GM18868 (cell line): Measurements from ENCODE around the gene CRYGS.
"Not testable (repeated sequence)": the region's sequence is repeated elsewhere in the genome, so short reads cannot be mapped to it uniquely, and the experiment has no call there.

Experiments
- ATAC-seq: cut with Tn5 transposase; IDR thresholded peaks from one replicate; pipeline ENCODE4 v1.9.1; 2021; ENCODE audit warnings: mild to moderate bottlenecking, moderate library complexity; ENCODE audit not compliant: unreplicated experiment

The CRYGS gene

DNA sequence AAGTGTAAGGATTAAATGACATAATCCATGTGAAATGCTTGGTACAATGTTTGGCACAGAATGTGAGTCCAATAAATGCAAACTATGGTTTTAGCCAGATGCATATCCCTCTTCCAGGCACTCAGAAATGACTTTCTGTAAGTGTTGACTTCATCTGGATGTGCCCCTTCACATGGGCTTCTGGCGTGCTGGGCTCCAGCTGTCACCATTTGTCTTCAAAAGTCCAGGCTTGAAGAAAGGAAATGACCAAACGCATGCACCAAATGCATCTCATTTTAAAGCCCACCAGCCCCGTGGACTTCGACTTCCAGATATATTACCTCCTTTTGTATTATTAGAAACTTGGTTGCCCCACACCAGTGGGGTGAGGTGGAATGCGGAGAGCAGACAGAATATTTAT is 23.7 kb downstream of the CRYGS start:
- no peak for ATAC-seq

- ATAC-seq = peak; percentile 44
These were observed 25.0 kb downstream of the CRYGS start for GRCh38 chr3:186519021-186519658.

DNA sequence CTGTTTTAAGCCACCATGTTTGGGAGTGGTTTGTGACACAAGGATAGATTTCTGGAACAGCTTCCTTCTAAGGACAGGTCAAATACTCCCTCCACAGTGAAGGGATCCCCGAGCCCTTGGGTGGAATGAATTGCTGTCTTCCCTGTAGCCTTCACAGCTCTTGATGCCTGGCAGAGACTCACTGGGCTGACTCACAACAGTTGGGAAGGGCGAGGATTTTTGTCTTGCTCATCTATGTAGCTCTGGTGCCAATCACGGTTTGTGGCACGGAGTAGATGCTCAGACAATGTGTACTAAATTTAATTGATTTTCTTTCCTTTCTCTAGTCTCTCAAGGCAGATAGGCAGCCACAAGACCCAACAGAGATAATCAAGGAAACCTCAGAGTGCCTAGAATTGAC is 27.0 kb downstream of the CRYGS start:
- ATAC-seq = no peak

- ATAC-seq = no peak
These were observed 27.5 kb downstream of the CRYGS start for GRCh38 chr3:186516646-186517045.

GRCh38 chr3:186515125-186515524 is 29.1 kb downstream of the CRYGS start:
- ATAC-seq = no peak

DNA sequence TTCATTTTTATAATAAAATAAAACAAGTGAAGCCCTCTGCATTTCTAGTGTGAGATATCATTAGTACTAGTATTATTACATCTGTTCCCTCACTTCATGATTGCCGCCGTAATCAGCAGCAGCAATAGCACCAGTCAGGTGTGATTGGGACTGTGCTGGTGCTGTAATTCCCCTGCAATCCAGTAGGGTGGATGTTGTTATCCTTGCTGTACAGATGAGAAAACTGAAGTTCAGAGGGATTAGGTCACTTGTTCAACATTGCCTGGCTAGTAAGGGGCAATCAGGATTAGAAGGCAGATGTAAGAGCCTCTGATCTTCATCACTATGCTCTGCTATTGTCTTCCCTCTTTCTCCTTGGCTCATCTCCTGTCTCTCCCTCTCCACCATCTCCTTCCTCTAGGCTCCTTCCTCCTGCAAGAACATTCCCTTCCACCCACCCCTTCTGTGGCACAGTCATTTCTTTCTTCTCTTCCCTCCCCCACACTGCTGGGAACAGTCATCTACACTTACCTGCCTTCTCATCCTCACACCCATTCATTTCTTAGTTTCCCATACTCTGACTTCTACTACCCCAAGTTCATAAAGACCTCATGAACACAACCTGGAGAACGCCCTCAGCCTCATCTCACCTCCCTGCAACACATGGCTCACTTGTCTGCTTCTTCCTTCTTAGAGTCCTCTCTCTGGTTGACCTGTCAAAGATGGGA is 29.7 kb downstream of the CRYGS start:
- no peak for ATAC-seq

- ATAC-seq = no peak
These were observed 30.8 kb downstream of the CRYGS start for GRCh38 chr3:186513386-186513785.

GRCh38 chr3:186512570-186513302 is 31.4 kb downstream of the CRYGS start:
- ATAC-seq = no peak

- no peak for ATAC-seq
These were observed 32.5 kb downstream of the CRYGS start for GRCh38 chr3:186511702-186512101.

DNA sequence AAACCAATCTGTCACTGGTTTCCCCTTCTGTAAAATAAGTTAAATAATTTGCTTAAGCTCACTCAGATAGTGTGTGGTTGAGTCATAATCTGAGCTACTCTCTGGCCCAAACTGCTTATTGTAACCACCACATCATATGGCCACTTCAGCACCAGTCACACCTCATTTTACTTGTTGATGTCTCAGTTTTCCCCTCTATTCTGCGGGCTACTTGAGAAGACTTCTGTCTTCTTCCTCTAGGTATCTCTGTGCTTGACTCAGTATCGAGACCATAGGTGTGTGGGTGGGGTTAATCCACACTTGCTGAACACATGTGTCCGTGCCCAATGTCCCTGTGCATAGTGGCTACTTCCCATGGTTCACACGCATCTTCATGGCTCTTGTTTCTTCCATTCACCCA is 32.9 kb downstream of the CRYGS start:
- ATAC-seq = peak; percentile 83

- peak; percentile 29 for ATAC-seq
These were observed 33.7 kb downstream of the CRYGS start for GRCh38 chr3:186510374-186511079.

- no peak for ATAC-seq
These were observed 34.8 kb downstream of the CRYGS start for GRCh38 chr3:186509423-186509822.

DNA sequence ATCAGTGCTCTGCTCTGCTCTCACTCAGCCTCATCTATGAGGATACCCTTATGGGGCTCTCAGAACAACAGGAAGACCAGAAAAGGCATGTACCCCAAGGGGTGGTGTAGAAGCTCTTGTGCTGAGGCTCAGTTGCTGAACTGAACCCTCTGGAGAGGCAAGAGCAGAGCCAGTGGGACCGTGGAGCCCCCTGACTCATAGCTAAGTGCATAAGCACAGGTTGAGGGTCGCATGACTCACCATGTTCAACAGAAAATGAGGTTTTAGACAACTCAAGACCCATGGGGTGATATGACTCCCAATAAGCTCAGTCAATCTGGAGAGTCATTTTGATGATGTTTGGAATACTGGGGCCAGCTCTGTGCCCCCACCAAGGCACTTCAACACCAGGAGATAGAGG is 37.3 kb downstream of the CRYGS start:
- no peak for ATAC-seq

DNA sequence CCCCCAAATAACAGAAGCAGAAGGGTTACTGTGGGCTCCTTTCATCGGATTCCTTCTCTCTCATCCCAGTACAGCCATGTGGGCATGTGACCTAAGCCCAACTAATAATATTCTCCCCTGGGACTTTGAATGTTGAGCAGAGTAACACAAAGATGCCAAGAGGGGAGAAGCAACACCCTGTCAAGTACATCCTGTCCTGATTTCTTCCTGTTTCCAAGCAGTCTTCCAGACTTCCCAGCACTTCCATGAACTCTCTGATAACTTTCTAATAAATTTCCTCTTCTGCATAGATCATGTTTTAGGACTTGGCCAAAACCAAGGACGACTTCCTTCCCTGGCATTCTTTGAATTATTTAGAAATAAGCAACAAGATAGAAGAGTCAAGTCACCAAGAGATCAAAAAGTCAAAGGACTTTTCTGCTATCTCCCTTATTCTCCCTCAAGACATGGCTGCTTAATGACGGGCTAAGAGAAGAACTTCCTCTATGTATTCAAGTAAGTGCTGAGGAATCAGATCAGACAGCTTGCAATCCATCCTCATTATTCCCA is 37.9 kb downstream of the CRYGS start:
- ATAC-seq = no peak

- ATAC-seq = no peak
These were observed 41.0 kb downstream of the CRYGS start for GRCh38 chr3:186502966-186503712.

GRCh38 chr3:186502138-186502948 is 41.8 kb downstream of the CRYGS start:
- no peak for ATAC-seq

DNA sequence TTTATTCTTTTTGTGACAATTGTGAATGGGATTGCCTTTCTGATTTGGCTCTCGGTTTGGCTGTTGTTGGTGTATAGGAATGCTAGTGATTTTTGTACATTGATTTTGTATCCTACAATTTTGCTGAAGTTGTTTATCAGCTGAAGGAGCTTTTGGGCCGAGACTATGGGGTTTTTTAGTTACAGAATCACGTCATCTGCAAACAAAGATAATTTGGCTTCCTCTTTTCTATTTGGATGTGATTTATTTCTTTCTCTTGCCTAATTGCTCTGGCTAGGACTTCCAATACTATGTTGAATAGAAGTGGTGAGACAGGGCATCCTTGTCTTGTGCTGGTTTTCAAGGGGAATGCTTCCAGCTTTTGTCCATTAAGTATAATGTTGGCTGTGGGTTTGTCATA is 44.2 kb downstream of the CRYGS start:
- ATAC-seq = not testable (repeated sequence)

- ATAC-seq = not testable (repeated sequence)
These were observed 46.2 kb downstream of the CRYGS start for GRCh38 chr3:186498022-186498421.

DNA sequence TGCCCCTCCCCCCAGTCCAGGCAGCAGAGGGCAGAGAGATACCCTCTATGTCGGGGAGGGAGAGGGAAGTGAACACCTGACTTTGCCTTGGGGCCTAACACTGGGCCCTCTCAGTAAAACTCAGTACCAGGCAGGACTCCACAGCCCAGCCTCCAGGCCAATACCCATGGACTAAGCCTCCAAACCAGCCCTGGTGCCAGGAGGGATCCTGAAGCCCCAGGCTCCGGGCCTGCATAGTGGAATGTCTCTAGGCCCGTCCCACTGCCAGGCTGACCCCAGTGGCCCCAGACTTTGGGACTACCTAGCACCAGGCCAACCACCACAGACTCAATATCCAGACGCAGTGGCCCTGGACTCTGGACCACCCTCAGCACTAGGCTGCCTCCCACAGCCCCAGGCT is 46.6 kb downstream of the CRYGS start:
- ATAC-seq = no peak

GRCh38 chr3:186496635-186497034 is 47.5 kb downstream of the CRYGS start:
- no peak for ATAC-seq
